Fibroblast of skin of right biceps (primary cell): Measurements from ENCODE around the gene ACSBG1.
"Not testable (repeated sequence)": the region's sequence is repeated elsewhere in the genome, so short reads cannot be mapped to it uniquely, and the experiment has no call there.

Source experiments
- DNase-seq: peaks from one replicate; pipeline ENCODE4 v3.0.0-alpha.2; 2013

ACSBG1 gene

DNA sequence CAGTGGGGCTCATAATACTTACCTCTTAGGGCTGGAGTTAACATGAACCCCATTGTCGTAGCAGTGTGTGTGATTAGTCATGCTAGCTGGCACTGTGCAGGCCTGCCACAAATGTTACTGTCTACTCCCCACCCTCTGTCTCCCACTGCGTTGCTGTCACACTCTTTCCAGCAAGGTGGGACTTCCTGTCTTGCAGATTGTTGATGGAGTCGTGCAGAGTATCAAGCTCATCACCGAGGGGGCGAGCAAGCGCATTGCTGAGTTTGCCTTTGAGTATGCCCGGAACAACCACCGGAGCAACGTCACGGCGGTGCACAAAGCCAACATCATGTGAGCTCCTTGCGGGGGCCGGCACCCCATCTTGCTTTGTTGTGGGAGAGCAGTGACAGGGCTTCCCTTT lies 72.3 kb downstream of the ACSBG1 start:
- no peak for DNase-seq

DNA sequence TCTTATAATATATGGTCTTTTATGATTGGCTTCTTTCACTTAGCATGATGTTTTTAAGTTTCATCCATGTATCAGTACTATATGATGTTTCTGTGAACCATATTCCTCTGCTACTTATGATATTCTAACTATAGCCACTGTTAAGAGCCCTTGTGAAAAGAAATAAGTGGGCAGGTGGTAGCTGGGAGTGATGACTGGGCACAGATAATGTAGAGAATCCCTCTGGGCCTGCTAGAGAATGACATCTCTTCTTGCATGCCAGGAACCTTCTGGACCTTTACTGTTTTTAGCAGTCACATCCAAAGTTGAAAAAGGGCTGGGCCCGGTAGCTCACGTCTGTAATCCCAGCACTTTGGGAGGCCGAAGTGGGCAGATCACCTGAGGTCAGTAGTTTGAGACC lies 75.0 kb downstream of the ACSBG1 start:
- no peak for DNase-seq

DNA sequence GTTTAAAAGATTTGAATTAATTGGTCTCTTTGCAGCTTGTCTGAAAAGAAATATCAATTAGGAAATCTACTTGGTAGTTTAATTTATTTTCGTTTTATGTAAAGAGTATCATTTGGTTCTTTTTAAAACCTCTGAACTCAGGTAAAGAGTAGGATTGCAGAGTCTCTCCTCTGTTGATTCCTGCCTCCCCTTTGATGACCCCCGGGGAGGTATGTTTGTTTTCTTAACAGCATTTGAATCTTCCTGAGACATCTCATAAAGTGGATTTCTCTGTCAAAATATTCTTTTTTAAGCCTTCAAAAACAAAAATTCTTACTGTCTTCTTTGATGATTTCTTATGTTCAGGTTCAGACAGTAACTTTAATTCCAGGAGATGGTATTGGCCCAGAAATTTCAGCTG lies 77.2 kb downstream of the ACSBG1 start:
- no peak for DNase-seq

DNA sequence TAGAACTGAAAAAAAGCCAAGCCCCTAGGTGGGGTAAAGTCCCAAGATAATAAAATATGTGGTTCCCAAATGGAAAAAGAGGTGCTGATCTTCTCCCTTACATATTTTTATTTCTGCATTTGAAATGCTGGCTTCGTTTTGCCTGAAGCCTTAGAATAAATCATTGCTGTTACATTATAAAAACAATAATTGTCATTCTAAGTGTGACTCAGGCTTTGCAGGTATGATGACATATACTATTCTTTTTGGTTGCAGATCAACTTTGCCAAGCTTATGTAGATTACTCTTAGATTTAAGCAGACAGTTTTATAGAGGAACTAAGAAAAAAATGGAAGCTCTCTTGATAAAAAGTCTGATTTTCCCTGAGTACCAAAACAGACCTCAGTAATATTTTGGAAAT lies 77.7 kb downstream of the ACSBG1 start:
- no peak for DNase-seq

DNA sequence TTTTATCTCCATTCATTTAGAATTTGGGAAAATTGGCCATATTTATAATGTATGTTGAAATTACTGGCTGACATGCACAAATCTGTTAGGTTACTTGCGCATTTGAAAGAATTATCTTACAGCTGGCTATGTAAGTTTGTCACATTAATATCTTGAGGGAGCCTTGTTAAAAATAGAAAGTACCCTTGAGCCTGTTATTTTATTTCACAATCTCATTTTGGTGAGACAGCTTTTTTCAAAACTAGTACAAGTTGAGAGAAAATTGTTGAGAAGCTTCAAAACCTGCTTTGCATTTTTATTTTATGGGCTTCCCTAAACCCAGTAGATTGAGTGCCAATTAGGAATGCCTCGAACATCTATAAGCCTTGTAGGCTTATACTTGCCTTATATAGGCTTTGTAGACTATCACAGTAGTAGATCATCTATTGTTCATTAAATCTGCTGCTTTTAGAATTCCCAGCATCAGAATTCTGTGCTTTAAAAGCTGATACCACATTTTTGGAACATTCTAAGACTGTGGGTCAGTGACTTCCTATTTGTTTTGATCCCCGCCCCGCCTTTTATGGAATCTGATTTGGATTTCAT lies 78.9 kb downstream of the ACSBG1 start:
- DNase-seq: no peak

DNA sequence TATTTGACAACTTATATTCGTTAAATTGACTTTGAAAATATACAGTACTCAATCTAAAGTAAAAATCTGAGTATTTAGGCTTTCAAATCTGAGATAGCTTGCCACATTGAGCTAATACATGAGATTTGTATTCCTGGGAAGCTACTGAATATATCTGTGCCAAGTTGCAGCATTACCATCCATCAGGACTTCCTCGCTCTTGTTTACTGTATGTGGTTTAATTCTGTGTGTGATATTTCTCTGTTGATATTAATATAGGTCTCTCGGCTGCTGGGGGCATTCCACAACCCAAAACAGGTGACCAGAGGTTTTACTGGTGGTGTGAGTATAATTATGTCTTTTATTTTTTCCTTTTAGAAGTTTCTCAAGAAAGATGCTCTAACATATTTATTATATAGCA lies 79.4 kb downstream of the ACSBG1 start:
- no peak for DNase-seq

DNA sequence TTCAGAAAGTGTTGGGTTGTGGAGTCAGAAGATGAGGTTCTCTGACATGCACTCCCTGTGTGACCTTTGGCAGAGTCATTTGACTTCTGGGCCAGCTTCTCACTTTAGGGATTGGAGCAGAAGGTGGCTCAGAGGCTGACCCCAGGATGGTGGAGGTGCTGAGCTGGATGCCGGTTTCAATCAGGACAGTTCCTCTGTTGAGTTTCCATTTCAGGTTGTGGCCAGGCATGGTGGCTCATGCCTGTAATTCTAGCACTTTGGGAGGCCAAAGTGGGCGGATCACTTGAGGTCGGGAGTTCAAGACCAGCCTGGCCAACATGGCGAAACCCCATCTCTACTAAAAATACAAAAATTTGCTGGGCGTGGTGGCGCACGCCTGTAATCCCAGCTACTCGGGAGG lies 83.3 kb downstream of the ACSBG1 start:
- DNase-seq: not testable (repeated sequence)

DNA sequence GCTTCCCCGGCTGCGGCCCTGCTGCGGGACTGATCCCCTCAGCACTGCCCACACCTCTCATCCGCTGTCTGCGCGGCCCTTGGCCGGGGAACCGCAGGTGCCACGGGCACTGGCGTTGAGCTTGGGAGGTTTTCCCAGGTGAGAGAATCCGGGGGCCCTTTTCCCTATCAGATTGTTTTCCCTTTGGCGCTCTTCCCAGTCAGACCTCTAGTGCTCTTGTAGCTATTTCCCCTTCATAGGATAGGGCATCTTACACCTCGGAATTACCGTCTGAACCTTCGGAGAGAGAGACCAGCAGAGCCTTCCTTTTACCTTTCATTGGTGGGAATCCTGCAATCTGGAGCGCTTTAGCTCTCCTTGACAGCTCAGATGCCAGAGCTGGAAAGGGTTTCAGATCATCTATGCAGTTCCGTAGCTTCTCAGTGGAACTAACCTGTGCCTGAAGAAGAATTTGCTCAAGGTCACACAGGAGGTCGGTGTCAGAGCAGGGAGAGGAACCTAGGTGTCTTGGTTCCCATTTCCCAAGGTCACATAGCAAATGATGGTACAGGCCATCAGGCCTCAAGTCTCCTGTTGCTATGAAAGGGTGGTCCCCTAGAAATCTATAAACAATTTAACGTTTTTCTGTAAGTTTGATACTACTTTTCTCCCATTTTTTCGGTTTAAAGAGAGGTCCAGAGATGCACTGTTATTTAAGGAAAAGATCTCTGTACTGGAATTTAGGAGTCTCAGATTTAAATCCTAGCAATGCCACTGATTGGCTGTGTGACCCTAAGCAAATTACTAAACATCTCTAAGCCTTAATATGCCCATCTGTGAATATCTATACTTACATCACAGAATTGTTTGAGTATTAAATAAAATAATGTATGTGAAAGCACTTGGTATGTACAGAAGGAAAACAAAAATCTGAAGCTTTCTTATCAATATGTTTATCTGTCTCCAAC lies 84.3 kb downstream of the ACSBG1 start:
- DNase-seq: peak; percentile 21

DNA sequence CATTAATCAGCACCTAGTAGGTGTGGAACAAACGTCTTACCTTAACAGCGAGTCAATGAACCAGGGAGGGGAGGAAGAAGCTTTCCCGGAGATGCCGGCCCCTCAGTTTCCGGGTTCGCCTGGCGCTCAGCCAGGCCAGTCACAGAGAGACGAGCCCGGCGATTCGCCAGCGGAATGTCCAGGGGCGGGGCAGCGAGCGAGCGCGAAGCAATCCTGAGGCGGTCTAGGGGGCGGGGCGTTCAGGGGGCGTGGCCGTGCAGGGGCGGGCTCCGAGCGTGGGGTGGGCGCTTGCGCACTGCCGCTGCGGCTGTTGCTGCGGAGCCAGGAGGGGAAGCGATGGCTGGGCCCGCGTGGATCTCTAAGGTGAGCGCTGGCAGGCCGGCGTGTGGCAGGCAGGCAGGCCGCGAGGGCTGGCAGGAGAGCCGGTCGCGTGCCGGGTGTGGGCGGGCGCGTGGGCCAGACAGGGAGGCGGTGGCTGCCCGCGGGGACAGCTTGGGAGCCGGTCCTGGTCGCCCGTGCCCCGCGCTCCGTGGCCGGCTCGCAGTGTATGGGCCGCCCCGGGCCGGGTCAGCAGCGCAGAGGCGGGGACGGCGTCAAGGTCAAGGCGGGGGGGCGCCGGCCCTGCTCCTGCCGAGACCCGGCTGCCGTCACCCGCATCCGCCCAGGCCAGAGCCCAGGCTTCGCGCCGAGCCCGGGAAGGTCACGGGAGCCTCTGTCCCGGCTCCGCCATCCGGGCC lies 85.1 kb downstream of the ACSBG1 start, which contains the start of gene IDH3A:
TSS of gene IDH3A (plus strand) at position 295 of the 737 bp plus-strand sequence. CDS start at position 337, 42 bp downstream.
- peak; percentile 97 for DNase-seq

DNA sequence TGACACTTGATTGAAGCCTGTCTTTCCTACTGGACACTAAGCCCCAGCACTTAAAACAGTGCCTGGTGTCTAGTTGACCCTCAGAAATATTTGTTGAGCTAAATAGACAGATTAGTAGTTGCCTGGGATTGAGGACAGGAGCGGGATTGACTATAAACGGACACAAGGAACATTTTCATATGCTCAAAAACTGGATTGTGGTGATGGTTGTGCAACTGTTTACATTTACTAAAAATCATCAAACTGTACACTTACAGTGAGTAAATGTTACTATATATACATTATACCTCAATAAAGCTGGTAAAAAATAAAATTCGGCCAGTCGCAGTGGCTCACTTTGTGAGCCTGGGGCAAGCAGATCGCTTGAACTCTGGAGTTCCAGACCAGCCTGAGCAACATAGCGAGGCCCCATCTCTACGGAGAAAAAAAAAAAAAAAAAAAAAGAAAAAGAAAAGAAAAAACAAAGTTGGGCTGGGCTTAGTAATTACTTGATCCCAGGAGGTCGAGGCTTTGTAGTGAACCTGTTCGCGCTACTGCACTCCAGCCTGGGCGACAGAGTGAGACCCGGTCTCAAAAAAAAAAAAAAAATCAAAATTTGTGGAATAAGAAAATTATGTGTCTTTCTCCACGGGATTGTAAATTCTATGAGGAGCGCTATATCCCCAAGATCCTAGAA lies 85.8 kb downstream of the ACSBG1 start:
- peak; percentile 3 for DNase-seq

DNA sequence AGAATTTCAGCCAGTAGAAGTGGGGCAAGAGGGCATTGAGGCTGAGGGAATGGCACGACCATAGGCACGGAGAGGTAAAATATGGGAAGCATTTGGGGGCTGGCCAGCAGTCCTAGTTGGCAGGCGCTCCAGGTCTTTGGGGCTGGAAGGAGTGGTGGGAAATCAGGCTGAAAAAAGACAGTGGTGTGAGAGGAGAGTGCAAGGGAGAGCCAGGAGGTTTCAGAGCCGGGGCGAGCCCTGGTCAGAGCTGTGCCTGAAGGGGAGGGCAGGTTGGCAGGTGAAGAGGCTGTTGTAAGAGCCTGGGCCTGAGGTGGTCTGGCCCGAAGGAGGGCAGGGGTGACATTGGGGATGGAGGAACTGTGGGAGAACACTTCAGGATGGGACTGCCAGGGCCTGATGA lies 86.8 kb downstream of the ACSBG1 start:
- no peak for DNase-seq

DNA sequence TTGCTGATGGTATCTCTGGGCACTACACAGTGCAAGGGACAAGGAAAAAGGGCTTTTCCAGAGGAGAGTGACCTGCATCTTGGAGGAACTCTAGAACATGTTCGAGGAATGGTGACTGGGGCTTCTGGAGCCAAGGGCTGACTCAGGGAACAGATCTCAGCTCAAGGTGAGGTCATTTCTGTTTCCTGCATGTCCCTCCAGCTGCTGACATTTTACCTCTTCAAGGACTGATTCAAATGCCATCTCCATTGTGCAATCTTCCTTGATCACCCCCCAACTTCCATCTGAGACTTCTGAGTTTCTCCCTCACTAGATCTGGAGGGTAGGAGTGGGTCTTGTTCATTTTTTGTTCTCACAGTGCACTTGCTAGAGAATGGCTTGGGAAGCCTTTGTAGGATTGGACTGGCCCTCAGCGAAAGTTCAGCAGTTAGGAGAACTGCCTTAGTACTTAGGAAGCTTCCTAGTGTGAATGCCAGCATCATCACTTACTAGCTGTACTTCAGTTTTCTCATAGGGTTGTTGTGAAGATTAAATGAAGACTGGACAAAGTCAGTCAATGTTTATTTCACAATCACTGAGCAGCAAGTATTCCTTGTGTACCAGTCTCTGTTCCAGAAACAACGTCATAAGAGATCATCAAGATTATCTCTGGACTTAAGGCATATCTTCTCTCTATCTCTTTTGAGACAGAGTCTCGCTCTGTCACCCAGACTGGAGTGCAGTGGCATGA lies 87.8 kb downstream of the ACSBG1 start:
- DNase-seq: no peak

DNA sequence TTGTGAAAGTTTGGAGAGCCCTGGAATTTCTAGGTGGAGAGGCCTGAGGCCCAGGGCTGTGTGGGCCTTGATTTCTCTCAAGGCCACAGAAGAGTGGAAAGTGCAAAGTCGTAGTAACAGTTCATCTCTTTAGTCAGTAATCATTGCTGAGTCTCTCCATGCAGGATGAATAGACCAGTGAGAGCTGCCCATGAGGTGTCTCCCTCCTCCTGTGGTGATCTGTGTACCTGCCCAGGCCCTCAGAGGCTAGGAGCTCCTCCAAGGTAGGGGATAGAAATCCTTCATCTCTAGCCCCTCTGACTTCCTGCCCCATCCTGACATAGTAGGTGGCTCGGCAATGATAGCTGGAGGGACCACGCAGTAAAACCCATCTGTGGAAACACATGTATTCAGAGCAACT lies 92.0 kb downstream of the ACSBG1 start:
- DNase-seq: no peak

DNA sequence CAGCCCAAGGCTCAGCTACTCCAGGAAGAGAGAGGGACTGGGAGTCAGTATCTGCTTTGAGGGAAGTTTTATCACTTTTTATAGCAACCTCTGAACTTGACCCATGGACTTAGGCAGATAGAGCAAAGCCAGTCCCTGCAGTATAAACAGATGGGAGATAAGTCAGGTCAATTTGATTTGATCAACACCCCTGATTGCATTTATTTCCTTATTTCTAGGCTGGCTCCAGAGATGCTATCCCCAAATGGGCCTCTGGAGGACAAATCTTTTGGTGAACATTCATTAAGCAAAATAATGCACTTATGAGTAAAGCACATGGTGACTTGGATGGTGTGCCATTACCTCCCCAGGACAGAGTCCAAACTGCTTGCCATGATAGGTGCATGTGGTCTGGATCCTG lies 94.1 kb downstream of the ACSBG1 start:
- no peak for DNase-seq

DNA sequence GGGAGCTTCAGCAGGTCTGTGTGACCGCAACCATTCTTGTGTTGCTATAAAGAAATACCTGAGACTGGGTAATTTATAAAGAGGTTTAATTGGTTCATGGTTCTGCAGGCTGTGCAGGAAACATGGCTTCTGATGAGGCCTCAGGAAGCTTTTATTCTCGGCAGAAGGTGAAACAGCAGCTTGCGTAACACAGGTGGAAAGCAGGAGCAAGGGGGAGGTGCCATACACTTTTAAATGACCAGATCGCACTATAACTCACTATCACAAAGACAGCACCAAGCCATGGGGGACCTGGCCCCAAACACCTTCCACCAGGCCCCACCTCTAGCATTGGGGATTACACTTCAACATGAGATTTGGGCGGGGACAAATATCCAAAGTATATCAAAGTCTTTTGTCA lies 94.8 kb downstream of the ACSBG1 start:
- no peak for DNase-seq

DNA sequence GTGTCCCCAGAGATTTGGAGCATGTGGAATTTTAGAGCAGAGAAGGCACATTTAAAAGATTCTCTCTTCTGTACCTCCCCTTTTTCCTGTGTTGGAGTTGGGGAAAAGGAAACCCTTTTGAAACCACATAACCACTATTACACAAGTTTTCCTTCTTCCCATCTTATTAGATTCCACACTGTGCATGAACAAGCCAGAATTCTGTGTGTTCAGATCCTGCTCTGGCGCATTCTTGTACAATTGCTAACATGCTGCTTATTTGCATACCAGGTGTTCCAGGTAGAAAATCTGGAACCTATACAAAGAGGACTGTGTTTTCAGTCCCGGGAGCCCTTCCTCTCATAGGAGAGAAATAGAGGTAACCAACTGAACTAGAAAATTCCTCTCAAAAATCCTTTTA lies 100.6 kb downstream of the ACSBG1 start:
- DNase-seq: no peak

DNA sequence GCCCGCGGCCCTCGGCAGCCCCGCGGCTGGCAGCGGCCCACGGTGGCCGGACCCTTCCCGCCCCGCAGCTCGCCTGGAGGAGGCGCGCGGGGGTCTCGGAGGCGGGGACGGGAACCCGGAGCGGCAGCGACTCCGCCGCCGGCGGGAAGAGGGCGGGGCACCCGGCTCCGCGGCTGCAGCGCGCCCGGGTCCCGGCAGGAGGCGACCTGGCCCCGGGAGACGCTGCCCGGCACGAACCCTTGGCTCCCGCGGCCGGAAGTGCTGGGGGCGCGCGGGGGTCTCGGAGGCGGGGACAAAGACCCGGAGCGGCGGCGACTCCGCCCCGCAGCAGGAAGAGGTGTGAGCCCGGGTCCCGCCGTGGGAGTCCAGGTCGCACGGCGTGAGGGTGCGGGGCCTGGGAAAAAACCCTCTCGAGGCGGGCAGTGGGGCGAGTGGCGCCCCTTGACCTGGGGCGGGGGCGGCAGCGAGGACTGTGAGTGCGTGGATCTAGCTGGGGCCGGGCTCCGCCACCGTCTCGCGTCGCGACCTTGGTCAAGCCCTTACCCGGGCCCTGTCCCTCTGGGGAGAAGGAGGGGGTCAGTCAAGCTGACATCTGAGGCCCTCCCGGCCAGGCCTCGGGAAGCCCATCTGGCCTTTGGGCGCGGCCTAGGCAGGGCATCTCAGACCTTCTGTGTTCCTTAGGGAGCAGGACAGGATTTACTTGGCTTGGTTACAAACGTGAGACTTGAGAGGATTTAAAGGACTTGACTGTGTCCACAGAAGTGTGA lies 102.9 kb downstream of the ACSBG1 start, which contains the start of gene CIB2:
TSS of gene CIB2 (minus strand) at position 151 of the 767 bp plus-strand sequence. CDS start 230 bp downstream, outside the sequence.
- peak; percentile 76 for DNase-seq

DNA sequence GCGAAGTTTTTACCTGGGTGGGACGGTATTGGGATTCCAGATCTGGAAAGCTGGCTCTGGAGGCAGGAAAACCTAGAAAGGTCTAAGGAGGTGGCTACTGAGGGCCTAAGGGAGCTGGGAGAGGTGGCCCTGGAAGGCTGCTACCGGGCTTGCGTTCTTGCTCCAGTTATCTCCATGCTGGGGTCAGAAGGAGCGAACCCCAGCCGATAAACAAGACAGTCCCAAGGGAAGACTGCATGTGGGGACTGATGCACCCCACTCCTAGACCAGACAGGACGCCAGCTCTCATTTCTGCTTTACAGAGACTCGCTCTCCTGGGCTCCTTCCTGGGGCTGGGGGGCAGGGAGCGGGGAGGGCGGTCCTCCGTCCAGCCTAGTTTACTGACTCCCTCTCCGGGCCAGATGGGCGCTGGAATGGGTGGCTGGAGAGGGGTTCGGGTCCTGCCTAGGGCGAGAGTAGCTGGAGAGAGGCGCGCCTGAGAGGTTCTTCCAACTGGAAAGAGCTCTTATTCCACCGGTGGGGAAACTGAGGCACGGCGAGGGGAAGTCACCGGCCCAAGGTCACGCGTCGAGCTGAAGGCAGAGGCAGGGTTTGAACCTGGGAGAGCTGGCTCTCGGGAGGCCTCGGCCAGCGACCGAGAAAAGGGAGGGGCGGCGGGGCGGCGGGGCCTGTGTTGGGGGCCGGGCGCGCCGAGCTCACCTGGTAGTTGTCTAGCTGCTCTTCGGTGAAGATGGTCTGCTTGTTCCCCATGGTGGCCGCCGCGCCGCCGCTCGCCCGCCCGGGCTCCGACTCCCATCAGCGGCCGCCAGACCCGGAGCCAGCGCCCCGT lies 103.7 kb downstream of the ACSBG1 start:
- no peak for DNase-seq

DNA sequence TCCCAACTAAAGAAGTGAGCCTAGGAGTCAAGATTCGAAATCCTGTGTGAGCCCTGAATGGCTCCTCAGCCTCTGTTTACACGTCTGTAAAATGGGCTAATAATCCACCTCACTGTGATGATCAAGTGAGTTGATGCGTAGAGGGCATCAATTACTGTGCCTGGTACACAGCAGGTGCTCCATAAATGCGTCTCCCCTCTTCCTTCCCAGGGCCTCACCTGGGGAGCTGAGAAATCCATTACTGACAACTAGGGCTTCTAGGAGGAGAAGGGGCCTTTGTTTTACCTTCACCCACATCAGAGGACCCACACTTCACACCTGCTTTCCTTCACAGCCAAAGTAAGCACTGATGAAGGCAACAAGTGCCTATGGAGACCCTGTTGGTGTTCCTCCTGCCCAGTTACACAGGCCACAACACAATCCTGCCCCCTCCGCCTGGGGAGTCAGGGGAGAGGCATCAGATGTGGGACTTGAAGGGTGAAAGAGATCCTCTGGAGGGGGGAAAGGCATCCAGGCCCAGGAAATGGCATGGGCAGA lies 104.5 kb downstream of the ACSBG1 start:
- DNase-seq: no peak
